Stimulated activated CD4-positive, alpha-beta T cell treated with anti-CD3 and anti-CD28 coated beads, Interleukin-1b, Interleukin-23, amount 100 ng/mL, for 4 hours (primary cell): Measurements from ENCODE around the gene APOBEC3C.
"Not testable (repeated sequence)": the region's sequence is repeated elsewhere in the genome, so short reads cannot be mapped to it uniquely, and the experiment has no call there.

ENCODE experiments used
- DNase-seq, 2 donors: peaks; one replicate each; pipeline ENCODE4 v3.0.0-alpha.2; 2020; ENCODE audit warnings: low read depth in 2 of 2

The APOBEC3C gene

DNA sequence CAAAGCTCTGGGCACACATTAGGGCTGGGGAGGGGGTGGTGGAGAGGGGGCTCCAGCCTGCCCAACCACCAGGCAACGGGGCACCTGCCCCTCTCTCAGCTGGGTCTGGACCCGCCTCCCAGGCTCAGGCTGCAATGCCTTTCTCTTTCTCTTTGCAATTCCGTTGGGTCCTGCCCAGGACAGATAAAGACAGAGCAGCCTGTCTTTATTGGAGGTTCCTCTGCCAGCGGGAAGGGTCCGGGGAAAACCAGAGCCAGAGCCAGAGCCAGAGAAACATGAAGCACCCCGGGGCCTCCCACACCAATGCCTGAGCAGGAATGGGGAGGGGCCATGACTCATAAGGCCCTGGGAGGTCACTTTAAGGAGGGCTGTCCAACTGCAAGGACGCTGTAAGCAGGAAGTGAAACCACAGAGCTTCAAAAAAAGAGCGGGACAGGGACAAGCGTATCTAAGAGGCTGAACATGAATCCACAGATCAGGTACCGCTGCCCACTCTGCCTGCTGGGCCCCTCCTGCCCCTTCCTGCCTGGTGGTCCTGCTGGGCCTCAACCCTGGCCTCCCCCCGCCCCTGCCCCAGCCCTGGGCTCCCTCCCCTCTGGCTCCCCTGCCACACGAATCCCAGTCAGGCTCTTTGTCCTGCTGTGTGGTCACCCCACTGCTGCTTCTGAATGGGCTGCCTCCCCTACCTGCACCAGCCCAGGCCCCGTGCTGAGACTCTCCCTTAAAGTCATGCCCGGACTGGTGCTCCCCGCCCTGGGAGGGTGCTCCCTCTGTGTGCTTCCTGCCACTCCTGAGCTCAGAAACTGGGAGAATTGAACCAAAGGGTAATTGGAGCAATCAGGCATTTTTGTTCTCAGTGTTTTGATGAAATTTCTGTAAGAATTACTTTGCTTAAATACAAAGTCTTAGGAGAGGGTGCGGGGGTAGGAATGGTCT is 31.8 kb upstream of the APOBEC3C start, which contains the start of gene APOBEC3B:
APOBEC3B (plus strand) TSS at position 356 of the 936 bp plus-strand sequence; CDS start at position 463, 107 bp downstream.
- DNase-seq = peak; percentile 29 to 33

GRCh38 chr22:38984224-38984623 is 29.8 kb upstream of the APOBEC3C start:
- DNase-seq = no peak

DNA sequence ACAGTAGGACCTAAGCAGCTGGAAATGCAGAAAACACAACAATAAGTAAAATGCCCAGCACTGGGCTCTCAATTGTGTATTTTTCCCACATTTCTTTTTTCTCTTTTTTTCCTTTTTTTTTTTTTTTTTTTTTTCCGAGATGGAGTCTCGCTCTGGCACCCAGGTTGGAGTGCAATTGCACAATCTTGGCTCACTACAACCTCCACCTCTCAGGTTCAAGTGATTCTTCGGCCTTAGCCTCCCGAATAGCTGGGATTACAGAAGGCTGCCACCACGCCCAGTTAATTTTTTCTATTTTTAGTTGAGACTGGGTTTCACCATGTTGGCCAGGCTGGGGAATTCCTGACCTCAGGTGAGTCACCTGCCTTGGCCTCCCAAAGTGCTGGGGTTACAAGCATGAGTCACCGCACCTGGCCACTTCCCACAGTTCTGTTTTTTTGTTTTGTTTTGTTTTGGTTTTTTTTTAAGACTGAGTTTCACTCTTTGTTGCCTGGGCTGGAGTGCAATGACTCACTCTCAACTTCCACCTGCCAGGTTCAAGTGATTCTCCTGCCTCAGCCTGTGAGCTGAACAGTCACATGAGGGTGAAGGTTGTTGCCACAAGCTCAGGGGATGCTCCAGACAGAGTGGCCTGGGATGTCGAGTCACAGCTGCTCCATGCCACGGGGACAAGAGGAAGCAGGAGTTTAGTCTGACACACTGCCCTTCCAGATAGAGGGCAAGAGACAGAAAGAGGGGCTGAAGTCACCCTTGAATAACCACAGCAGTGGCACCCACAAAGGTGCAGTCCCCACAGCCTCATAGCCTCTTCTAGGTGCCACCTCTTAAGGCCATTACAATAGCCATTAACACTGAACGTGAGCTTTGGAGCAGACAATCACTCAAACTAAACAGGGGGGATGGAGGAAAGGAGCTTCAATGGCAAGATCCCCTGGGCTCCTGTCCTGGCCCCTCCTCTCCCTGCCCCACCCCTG is 29.0 kb upstream of the APOBEC3C start:
- DNase-seq = peak; percentile 64 to 72

GRCh38 chr22:38986629-38987028 is 27.4 kb upstream of the APOBEC3C start:
- DNase-seq = no peak

- DNase-seq = no peak
Observed at GRCh38 chr22:38987171-38987895, 26.7 kb upstream of the APOBEC3C start.

DNA sequence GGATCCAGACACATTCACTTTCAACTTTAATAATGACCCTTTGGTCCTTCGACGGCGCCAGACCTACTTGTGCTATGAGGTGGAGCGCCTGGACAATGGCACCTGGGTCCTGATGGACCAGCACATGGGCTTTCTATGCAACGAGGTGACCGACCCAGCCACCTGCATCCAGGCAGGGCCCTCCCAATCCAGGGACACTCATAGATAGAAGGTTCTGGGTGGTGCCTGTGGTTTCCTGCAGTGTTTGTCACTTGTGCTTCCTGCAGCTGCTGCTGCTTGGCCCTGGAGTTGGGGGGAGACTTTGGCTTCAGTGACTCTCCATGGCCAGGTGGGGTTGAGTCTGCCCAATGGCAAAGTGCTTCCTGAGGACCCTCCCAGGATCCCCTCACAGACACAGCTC is 24.6 kb upstream of the APOBEC3C start:
- no peak for DNase-seq

DNA sequence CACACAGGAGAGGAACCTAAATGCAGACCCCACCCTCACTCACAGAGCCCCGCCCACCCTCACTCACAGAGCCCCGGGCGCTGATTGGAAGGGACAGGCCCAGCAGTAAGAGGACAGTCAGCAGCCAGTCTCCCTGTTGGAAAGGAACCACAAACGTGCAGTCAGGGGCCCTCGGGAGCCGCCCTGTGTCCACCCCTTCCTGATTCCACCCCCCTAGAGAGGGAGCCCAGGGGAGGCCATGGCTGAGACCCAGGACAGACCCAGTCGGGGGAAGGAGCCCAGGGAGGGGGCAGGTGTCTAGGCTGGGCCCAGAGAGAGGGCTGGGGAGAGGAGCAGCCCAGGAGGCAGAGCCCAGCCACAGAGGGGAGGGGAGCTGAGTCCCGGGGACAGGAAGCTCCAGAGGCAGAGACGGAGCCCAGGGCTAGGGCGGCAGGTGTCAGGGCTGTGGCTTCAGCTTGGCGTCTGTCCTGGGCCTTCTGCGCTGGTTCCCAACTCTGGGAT is 21.1 kb upstream of the APOBEC3C start:
- DNase-seq = not testable (repeated sequence)

DNA sequence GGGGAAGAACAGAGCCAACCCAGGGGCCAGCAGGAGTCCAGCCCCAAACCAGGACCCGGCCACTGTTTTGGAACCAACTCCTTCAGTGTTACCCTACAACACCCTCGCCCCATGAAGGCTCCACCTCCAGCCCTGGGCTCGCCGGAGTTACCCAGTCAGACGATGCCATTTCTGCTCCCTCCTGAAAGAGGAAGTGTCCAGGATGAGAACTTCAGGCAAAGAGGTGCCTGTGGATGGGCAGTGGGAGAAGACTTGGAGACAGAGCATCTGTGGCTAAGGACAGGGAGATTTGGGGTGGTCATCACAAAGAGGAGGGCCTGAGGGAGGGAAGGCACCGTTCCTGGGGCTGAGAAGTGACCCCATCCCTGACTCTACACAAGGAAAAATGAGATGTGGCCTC is 18.0 kb upstream of the APOBEC3C start:
- DNase-seq = no peak

GRCh38 chr22:38997518-38997917 is 16.5 kb upstream of the APOBEC3C start:
- no peak for DNase-seq

DNA sequence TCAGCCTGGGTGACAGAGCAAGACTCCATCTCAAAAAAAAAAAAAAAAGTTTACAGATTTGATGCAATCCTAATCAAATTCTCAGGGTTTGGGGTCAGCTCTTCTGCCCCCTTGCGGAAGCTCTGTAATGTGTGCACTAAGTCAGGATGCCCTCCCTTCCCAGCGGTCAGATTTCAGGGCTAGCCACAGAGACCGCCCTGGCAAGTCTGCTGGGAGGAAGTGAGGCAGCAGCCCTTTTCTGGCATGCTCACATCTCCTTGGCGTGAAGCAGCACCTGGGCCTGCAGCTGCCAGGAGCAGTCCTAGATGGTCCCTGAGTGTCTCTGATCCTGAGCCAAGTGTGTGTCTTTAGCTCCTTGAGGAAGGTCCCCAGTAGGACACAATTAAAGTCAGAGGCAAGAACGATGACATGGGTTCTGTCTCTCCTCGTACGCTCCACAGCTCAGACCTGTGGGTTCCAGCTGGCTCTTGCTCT is 10.9 kb upstream of the APOBEC3C start:
- DNase-seq = peak; percentile 47 to 60

- DNase-seq = no peak
Observed at GRCh38 chr22:39007177-39007576, 6.9 kb upstream of the APOBEC3C start.

DNA sequence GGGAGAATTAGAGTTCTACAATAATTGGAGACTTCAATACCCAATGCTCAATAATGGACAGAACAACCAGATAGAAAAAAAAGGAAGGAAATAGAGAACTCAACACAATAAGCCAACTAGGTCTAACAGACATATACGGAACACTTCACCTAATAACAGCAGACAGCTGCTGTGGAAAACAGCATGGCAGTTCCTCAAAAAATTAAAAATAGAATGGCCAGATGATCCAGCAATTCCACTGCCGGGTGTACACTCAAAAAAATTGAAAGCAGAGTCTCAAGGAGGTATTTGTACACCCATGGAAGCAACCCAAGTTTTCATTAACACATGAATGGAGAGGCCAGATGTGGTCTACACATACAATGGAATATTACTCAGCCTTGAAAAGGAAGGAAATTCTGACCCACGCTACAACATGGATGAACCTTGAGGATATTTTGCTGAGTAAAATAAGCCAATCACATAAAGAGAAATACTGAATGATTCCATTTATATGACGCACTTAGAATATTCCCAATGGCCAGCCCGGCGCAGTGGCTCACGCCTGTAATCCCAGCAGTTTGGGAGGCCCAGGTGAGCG is 5.7 kb upstream of the APOBEC3C start:
- DNase-seq = not testable (repeated sequence)

GRCh38 chr22:39010946-39011345 is 3.1 kb upstream of the APOBEC3C start:
- no peak for DNase-seq

GRCh38 chr22:39012533-39013511 is 1.2 kb upstream of the APOBEC3C start:
- no peak for DNase-seq

- not testable (repeated sequence) for DNase-seq
Observed at GRCh38 chr22:39013561-39013941, 506 bp upstream of the APOBEC3C start.

DNA sequence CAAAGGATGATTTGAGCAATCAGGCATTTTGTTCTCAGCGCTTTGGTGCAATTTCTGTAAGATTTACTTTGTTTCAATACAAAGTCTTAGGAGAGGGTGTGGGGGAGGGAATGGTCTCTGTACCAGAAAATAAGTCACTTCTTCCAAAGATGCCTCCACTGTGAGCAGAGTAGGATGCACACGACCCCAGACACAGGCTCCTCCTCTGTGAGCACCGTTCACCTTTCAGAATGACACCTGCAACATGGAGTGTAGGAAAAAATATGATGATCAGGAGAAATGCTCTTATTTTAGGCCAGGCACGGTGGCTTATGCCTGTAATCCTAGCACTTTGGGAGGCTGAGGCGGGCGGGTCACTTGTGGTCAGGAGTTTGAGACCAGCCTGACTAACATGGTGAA is 665 bp downstream of the APOBEC3C start:
- not testable (repeated sequence) for DNase-seq

DNA sequence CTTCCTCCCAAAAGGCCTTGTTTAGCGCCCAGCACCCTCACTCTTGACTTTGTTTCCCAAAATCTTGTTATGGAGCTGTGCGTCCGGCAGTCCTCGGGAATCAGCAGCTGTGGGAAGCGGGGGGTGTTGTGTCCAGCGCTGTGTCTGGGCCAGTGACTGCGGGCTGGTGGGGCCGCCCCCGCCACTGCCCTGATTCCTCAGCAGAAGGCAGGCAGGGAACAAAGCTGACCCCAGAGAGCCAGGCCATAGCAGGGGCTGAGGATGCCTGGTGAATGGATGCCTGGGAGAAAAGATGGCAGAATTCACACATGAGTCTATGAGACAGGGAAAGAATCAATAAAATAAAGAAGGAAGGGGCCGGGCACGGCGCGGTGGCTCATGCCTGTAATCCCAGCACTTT is 2.5 kb downstream of the APOBEC3C start:
- no peak for DNase-seq

GRCh38 chr22:39017596-39018365 is 3.7 kb downstream of the APOBEC3C start:
- no peak for DNase-seq
